Spinal cord (tissue), 10 donors: Measurements from ENCODE around the gene LHX4. TPM values are rescaled to one million over a fixed set of nuclear protein-coding genes. Genes with fewer than 3 reads are reported as not detected.

ENCODE experiments used
- DNase-seq, 6 donors: peaks; one replicate each; pipeline versions ENCODE4 v3.0.0 to v3.0.0-alpha.2; 2013 to 2015; ENCODE audit warnings: low spot score in 6 of 6, low read depth in 4 of 6
- H3K27ac ChIP-seq: one replicate; pipeline ENCODE4 v1.5.1; 2013; ENCODE audit warnings: low read depth, low read length, control low read depth
- H3K27me3 ChIP-seq: one replicate; pipeline ENCODE4 v1.6.1; 2013; ENCODE audit warnings: low read length; ENCODE audit not compliant: control insufficient read depth, insufficient read depth
- H3K36me3 ChIP-seq: one replicate; pipeline ENCODE4 v1.6.1; 2013; ENCODE audit warnings: low read length; ENCODE audit not compliant: control insufficient read depth, insufficient read depth
- H3K4me1 ChIP-seq: one replicate; pipeline ENCODE4 v1.6.1; 2013; ENCODE audit warnings: low read length; ENCODE audit not compliant: control insufficient read depth, insufficient read depth
- H3K4me3 ChIP-seq: one replicate; pipeline ENCODE4 v1.5.1; 2013; ENCODE audit warnings: low read depth, low read length, control low read depth
- H3K9me3 ChIP-seq: one replicate; pipeline ENCODE4 v1.6.1; 2013; ENCODE audit warnings: low read length; ENCODE audit not compliant: control insufficient read depth, insufficient read depth
- WGBS: methylation state at CpG from one replicate; pipeline ENCODE4 v1.1.5; 2013; ENCODE audit warnings: missing lambda C conversion rate; ENCODE audit not compliant: insufficient coverage; 5-methylcytosine and 5-hydroxymethylcytosine counted together
- polyA plus RNA-seq, 2 donors: library from polyadenylated mRNA; unstranded; fragments of 120-200 nt; gene quantifications; one replicate each; pipeline ENCODE4 v1.2.1, GENCODE V29; 2013; ENCODE audit not compliant: insufficient read length in 2 of 2
- total RNA-seq, 2 donors: library from RNA; depleted of rRNA in 1 of 2; stranded (reverse); fragments of 120-200 nt in 1 of 2; fragments of >200 nt in 1 of 2; gene quantifications; one replicate each; pipeline versions ENCODE4 v1.2.3 to v1.2.4, GENCODE V29; 2013 to 2014
- donor health status: healthy.

The LHX4 gene
- total and polyA plus RNA-seq, 4 donors, result 0.39 to 4.4 (median 2.5) TPM

DNA sequence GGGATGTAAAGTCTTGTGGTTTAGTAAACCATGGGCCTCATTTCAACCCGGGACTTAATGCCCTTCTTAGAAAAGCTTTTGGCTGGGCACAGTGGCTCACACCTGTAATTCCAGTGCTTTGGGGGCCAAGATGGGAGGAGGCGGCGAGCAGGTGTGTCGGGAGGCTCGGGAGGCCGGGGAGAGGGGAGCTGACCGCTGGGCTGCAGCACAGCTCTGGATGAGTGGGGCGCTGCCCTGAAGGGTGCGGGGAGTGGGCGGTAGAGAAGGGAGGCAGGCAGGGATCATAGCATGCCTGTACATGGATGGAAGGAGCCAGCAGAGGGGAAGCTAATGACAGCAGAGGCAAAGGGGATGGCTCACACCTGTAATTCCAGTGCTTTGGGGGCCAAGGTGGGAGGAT, 31.0 kb downstream of the LHX4 start:
- no peak overlapping the region for H3K4me3 ChIP-seq
- peaks cover 4% of the 10 kb centered on the region for H3K4me1 ChIP-seq
- peaks cover 16% of the 10 kb centered on the region for H3K27me3 ChIP-seq
- no peak for DNase-seq
- WGBS, result 91% methylated on average over 10 of the region's 10 CpGs
- H3K27ac ChIP-seq, result no peak overlapping the region
- no peaks in the 10 kb centered on the region for H3K9me3 ChIP-seq
- H3K36me3 ChIP-seq, result no peaks in the 10 kb centered on the region

GRCh38 chr1:180261524-180262155, 31.6 kb downstream of the LHX4 start:
- no peak for DNase-seq
- H3K27ac ChIP-seq, result no peak overlapping the region
- H3K4me1 ChIP-seq, result peaks cover 9% of the 10 kb centered on the region
- H3K36me3 ChIP-seq, result no peaks in the 10 kb centered on the region
- peaks cover 11% of the 10 kb centered on the region for H3K27me3 ChIP-seq
- no peaks in the 10 kb centered on the region for H3K9me3 ChIP-seq
- 89% methylated on average over 3 of the region's 7 CpGs for WGBS
- H3K4me3 ChIP-seq, result no peak overlapping the region

DNA sequence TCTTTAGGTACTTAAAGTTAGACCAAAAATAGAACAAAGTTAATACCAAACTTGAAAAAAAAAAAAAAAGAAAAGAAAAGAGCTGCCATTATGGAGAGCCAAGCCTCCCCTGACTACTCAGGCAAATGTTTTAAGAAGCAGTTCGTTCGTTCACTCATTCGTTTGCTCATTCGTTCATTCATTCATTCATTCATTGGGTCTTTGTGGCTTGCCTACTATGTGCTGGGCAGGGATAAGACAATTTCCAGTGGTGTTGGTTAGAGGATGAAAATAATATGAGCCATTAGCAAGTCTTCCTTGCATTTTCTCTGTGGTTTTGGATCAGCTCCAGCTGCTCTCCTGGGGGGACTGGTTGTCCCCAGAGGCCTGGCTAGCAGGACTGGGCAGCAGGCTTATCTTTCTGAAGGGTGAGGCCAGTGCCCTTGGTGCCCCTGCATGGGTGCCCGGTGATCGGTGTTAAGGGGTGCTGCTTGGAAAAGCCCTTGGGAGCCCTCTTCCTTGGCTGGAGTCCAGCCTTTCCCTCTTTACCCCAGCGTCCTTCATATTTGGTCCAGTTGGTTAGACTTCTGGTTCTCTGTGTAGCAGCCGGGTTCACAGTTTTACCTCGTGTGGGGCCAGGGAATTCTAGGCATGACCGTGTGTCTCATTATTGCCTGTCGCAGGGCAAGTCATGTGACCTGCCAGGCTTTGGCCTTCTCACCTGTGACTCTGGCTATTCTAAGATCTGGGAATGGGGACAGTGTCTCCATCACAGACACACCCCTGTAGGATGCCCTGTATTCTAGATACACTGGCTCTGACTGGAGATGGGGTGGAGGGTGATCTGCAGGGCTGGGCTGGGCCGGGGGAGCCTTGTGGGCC, 32.8 kb downstream of the LHX4 start:
- no peaks in the 10 kb centered on the region for H3K36me3 ChIP-seq
- no peaks in the 10 kb centered on the region for H3K9me3 ChIP-seq
- WGBS, result 73% methylated on average over 11 of the region's 12 CpGs
- H3K27me3 ChIP-seq, result peaks cover 5% of the 10 kb centered on the region
- H3K4me3 ChIP-seq, result no peak overlapping the region
- H3K4me1 ChIP-seq, result peaks cover 17% of the 10 kb centered on the region
- no peak overlapping the region for H3K27ac ChIP-seq
- no peak for DNase-seq

- WGBS, result no CpG with 5 or more reads among the region's 2 CpGs
- Histone ChIP-seq H3K27ac (no peak overlapping the region), H3K36me3 (no peaks in the 10 kb centered on the region), H3K9me3 (no peaks in the 10 kb centered on the region), H3K27me3 (peaks cover 1% of the 10 kb centered on the region), H3K4me1 (peaks cover 26% of the 10 kb centered on the region), H3K4me3 (no peak overlapping the region)
- no peak for DNase-seq
Observed at GRCh38 chr1:180264595-180264994, 34.5 kb downstream of the LHX4 start.

DNA sequence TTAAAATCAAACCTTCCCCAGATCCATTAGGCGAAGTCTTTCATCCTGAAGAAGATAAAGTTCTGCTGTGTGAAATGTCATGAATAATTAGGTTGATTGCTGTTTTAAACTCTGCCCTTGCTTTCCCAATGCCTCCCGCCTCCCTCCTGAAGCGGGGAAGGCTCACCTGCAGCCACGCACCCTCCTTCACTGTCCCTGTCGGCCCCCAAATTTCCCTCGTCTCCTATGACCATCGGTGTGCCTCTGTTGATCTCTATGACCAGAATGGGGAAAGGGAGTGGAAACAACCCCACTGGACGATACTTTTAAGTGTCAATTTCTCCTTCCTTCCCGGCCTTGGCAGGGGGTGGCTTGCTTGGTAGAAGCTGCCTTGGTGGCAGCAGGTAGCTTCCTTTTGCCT, 35.1 kb downstream of the LHX4 start:
- Histone ChIP-seq H3K4me1 (peaks cover 26% of the 10 kb centered on the region), H3K27ac (no peak overlapping the region), H3K9me3 (no peaks in the 10 kb centered on the region), H3K27me3 (no peaks in the 10 kb centered on the region), H3K4me3 (no peak overlapping the region), H3K36me3 (no peaks in the 10 kb centered on the region)
- DNase-seq, result peak in 1 of 6 donors; percentile 24
- WGBS, result 84% methylated on average over 7 of the region's 9 CpGs

GRCh38 chr1:180265871-180266270, 35.8 kb downstream of the LHX4 start:
- 85% methylated on average over 4 of the region's 4 CpGs for WGBS
- Histone ChIP-seq H3K36me3 (peaks cover 2% of the 10 kb centered on the region), H3K4me1 (peaks cover 26% of the 10 kb centered on the region), H3K9me3 (no peaks in the 10 kb centered on the region), H3K27me3 (no peaks in the 10 kb centered on the region), H3K4me3 (no peak overlapping the region), H3K27ac (no peak overlapping the region)
- DNase-seq, result no peak

- WGBS, result 83% methylated on average over 24 of the region's 28 CpGs
- peaks cover 26% of the 10 kb centered on the region for H3K4me1 ChIP-seq
- no peak for DNase-seq
Observed at GRCh38 chr1:180266275-180267210, 36.5 kb downstream of the LHX4 start.

GRCh38 chr1:180267211-180267561, 37.1 kb downstream of the LHX4 start:
- DNase-seq, result no peak
- Histone ChIP-seq H3K9me3 (no peaks in the 10 kb centered on the region), H3K27ac (no peak overlapping the region), H3K36me3 (peaks cover 13% of the 10 kb centered on the region), H3K4me3 (no peak overlapping the region), H3K4me1 (peaks cover 26% of the 10 kb centered on the region), H3K27me3 (no peaks in the 10 kb centered on the region)
- 94% methylated on average over 12 of the region's 12 CpGs for WGBS

More at GRCh38 chr1:180266275-180267210, 36.5 kb downstream of the LHX4 start:
- Histone ChIP-seq H3K36me3 (peaks cover 7% of the 10 kb centered on the region), H3K4me3 (no peak overlapping the region), H3K9me3 (no peaks in the 10 kb centered on the region), H3K27me3 (no peaks in the 10 kb centered on the region), H3K27ac (no peak overlapping the region)

DNA sequence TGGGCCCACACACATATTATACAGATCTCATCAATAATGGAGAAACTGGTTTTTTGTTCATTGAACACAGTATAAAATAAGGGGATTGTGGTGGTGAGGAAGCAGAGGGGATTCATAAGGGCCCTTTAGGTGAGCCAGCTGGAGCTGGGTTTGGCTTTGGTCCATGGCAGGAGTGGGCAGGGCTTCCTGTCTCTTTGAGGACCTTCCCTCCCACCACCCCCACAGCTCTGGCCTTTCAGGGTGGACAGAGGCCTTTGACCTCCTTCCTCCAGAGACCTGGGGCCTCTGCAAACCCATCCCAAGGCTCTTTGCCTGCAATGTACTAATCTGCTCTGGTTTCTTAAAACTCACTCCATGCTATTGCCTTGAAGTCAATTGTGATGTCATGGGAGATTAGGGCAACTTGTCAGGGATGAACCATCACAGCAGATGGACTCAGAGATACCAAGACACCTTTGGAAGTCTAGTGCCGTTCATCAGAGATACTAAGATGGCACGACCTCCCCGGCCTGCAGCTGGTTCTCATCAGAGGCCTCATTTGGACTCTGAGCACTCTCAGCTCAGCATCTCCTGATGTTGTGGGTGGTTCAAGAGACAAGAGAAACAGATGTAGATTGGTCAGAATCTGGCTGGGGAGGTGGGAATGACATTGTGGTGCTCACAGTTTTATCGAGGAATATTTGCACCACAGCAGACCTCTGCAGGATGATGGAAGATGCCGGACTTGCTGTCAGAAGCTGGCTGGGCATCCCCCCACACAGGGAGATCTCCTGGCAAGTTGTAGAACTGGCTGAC, 37.9 kb downstream of the LHX4 start:
- Histone ChIP-seq H3K36me3 (peaks cover 14% of the 10 kb centered on the region), H3K27ac (no peak overlapping the region), H3K27me3 (no peaks in the 10 kb centered on the region), H3K4me3 (no peak overlapping the region), H3K4me1 (peaks cover 26% of the 10 kb centered on the region), H3K9me3 (no peaks in the 10 kb centered on the region)
- 84% methylated on average over 5 of the region's 5 CpGs for WGBS
- DNase-seq, result peak in 1 of 6 donors; percentile 15
